Lung microvascular endothelial cell (primary cell): ENCODE results near the gene FAF2. TPM values are rescaled to one million over a fixed set of nuclear protein-coding genes. Genes with fewer than 3 reads are reported as not detected.

Experiments
- DNase-seq, 2 donors: peaks; one replicate each; pipeline versions ENCODE4 v3.0.0 to v3.0.0-alpha.2; 2010; ENCODE audit warnings: low read depth in 2 of 2
- total RNA-seq: library from RNA; depleted of rRNA; stranded (reverse); fragments of >200 nt; gene quantifications from 2 replicates; pipeline ENCODE4 v1.2.1, GENCODE V29; 2014

Gene FAF2
- total RNA-seq, 1 donor from 2014 or later: 57.3 TPM

- no peak for DNase-seq
These were observed 82.3 kb downstream of the FAF2 start for GRCh38 chr5:176530393-176530982.

GRCh38 chr5:176530983-176531901, 83.1 kb downstream of the FAF2 start:
- DNase-seq: no peak

GRCh38 chr5:176531902-176532493, 83.8 kb downstream of the FAF2 start:
- no peak for DNase-seq

DNA sequence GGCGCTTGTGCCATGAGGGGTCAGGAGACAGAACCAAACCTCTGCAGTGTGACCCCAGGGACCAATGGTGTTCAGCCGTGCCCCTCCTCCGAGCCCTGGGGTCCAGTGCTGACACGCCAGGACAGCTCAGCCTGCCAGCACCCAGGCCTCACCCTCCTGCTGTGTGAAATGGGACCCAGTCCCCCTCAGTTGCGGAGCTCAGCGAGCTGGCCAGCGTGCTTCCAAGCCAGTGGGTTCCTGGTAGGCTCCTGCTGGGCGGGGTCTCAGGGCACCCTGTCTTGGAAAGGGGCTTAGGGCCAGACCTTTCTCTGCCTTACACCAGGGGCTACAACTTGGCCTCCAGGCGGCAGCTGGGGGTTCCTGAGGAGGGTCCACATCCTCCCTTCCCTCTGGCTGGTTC, 84.6 kb downstream of the FAF2 start:
- no peak for DNase-seq

GRCh38 chr5:176533390-176533789, 85.2 kb downstream of the FAF2 start:
- no peak for DNase-seq

DNA sequence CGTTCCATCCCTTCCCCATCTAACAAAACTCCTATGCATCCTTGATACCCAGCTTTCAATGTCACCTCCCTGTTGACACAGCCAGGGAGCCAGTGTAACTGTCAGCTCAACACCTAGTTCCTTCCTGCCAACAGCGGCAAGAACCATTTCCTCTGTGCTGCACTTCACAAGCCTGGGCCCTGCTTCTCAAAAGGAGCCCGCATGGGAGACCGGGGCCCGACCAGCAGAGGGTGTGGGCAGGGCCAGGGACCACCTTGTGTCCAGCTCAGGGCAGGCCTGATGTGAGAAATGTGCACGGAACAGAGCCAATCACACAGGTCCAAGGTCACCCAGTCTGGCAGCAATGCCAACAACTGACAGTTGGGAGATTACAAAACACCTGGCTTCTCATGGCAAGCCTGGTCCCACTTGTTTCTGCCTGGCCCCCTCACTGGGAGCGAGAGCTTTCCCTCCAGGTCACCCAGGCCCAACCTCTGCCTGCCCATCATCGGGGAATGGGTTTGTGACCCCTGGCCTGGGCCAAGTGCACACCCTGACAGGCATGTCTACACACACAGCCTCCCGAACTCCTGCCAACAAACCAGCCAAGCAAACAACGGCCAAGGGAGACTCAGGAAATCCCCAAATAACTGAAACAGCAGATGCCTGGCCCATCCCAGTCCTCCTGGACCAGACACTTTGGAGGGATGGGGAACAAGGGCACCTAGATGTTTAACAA, 85.9 kb downstream of the FAF2 start:
- DNase-seq: peak in 1 of 2 donors; percentile 70

DNA sequence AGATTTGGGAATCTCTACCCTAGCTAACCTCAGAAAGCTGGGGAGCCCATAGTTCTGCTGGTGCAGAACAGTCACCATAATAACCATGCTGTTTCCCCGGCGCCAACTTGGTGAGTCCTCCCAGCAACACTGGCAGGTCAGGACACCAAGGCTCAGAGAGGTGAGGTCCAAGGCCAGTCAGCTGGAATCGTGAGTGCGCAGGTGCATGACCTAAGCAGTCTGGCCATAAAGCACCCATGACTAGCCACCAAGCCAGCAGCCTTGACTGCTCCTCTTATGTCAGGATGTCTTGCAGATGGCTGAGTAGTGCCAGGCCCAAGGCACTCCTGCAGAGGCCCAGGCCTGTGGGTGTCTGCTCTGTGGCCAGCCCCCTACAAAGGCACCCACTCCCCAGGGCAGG, 86.5 kb downstream of the FAF2 start:
- no peak for DNase-seq

DNA sequence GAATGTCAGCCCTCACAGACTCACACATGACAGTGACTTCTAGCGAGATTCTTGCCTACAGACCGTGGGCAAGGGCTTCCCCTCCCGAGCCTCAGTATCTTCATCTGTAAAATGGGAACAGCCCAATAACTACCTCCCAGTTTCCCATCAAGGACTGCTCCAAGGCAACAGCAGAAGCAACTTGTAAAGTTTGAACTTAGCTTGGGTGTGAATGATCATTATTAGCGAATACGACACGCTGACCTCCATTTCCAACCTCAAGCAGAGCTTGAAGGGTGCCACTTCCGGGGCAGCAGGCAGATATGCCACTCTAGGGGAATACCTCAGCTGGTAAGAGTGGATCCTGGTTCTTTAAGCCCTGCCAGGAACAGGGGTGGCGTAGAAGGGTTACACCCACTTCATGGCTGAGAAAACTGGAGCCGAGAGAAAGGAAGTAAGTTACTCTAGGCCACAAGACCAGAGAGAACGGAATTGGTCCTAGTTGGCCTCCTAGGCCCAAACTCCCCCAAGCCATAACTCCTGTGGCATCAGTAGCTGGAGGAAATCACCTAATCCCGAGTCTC, 87.0 kb downstream of the FAF2 start:
- peak in 1 of 2 donors; percentile 56 for DNase-seq

GRCh38 chr5:176535664-176536131, 87.5 kb downstream of the FAF2 start:
- no peak for DNase-seq

- DNase-seq: peak; percentile 81 to 88
These were observed 88.1 kb downstream of the FAF2 start for GRCh38 chr5:176536132-176536901.

GRCh38 chr5:176536902-176537553, 88.8 kb downstream of the FAF2 start, which contains the start of gene RNF44:
TSS of gene RNF44 (minus strand) at chr5:176537402. CDS start at chr5:176532472, 4,930 bp downstream.
- peak; percentile 98 to 99 for DNase-seq

- DNase-seq: peak; percentile 100
These were observed 89.5 kb downstream of the FAF2 start for GRCh38 chr5:176537554-176538229.

- DNase-seq: no peak
These were observed 90.2 kb downstream of the FAF2 start for GRCh38 chr5:176538230-176538988.

DNA sequence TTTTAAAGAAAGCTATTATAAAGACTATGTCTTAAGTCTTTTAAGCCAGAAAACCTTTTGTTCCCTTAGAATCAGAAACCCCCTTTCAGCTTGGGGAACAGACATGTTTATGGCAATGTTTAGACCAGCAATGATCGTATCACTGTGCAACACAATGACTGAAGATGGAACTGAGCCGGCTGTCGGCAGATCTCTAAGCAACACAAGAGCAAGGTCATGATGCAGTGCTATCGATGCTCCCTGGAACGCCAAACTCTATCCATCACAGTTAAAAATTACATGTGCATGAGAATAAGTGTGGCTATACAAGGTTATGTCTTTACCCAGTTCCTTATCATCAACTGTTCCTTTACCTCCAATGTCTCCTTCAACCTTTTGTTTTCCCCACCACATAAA, 90.8 kb downstream of the FAF2 start:
- DNase-seq: no peak

DNA sequence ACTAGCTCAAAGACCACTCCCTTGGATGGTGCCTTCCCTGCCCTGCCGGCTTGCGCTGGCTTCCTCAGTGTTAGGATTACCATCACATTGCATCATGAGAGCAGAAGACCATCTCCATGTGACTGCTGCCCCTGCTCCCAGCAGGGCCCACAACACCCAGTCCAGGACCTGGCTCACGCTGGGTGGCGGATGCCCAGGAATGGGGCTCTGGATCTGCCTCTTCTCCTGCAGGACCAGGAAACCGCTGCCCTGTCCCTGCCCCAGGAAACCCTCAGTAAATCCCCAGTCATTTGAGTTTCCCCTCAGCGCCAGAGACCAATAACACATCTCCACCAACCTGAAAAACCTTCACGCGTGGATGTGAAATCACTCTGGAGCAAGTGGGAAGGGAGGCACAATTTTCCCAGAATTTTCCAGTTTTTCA, 92.3 kb downstream of the FAF2 start:
- DNase-seq: no peak

GRCh38 chr5:176540956-176541337, 92.8 kb downstream of the FAF2 start:
- no peak for DNase-seq

GRCh38 chr5:176541338-176542134, 93.4 kb downstream of the FAF2 start:
- peak; percentile 48 to 74 for DNase-seq

DNA sequence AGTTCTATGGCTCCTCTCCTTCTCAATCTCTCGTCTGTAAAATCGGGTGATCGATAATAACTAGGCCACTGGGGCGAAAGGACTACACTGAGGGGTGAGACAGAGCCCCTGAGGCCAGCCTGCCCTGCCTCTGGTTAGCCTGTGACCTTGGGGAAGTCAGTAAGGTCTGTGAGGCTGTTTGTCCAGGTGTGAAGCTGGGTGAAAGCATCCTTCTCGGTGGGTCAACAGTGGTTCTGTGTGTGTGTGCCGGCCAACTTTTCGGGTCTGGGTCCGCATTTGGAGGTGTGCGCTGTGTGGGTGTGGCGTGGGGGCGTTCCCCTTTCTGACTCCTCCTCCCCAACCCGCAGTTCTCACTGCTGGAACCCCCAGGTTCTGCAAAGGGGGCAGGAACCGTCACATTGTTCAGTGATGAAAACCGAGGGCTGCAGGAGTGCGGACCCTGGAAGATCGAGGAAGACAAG, 94.0 kb downstream of the FAF2 start:
- DNase-seq: no peak
